Smooth muscle cell of trachea (primary cell): ENCODE measurements around the gene NDC1. TPM values are rescaled to one million over a fixed set of nuclear protein-coding genes. Genes with fewer than 3 reads are reported as not detected.

Experiments
- total RNA-seq: library from RNA; depleted of rRNA; stranded (reverse); fragments of >200 nt; gene quantifications from 2 replicates; pipeline ENCODE4 v1.2.1, GENCODE V29; 2014

Gene NDC1, protein sequence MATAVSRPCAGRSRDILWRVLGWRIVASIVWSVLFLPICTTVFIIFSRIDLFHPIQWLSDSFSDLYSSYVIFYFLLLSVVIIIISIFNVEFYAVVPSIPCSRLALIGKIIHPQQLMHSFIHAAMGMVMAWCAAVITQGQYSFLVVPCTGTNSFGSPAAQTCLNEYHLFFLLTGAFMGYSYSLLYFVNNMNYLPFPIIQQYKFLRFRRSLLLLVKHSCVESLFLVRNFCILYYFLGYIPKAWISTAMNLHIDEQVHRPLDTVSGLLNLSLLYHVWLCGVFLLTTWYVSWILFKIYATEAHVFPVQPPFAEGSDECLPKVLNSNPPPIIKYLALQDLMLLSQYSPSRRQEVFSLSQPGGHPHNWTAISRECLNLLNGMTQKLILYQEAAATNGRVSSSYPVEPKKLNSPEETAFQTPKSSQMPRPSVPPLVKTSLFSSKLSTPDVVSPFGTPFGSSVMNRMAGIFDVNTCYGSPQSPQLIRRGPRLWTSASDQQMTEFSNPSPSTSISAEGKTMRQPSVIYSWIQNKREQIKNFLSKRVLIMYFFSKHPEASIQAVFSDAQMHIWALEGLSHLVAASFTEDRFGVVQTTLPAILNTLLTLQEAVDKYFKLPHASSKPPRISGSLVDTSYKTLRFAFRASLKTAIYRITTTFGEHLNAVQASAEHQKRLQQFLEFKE
- total RNA-seq: 8.6 and 24.4 TPM in 2 replicates

GRCh38 chr1:53837924-53838653 is at the start of gene NDC1:
Gene NDC1 (minus strand): TSS chr1:53838296. CDS start chr1:53838261, 35 bp downstream.

GRCh38 chr1:53739109-53739681 is 98.9 kb downstream of the NDC1 start, which contains the start of gene GLIS1:
Gene GLIS1 (minus strand): TSS chr1:53739164. CDS start chr1:53738064, 1,100 bp downstream.

Other genes starting within 250 kb of the NDC1 start
- gene GLIS1, start 99.1 kb downstream of the NDC1 start, total RNA-seq: 0.58 and 1.7 TPM in 2 replicates
- 22.5 and 25.8 TPM in 2 replicates for gene YIPF1, start 51.5 kb upstream of the NDC1 start, total RNA-seq
- gene DIO1, start 55.9 kb upstream of the NDC1 start, total RNA-seq: under 0.01 TPM in 1 of 2 replicates, not detected in the other
- 12.1 and 40.3 TPM in 2 replicates for gene IFT25, start 107.4 kb upstream of the NDC1 start, total RNA-seq
- gene LRRC42, start 108.1 kb upstream of the NDC1 start, total RNA-seq: 34.4 and 35.3 TPM in 2 replicates
- gene LDLRAD1, start 179.9 kb upstream of the NDC1 start, total RNA-seq: not detected in 2 replicates
- 297 and 392 TPM in 2 replicates for gene TMEM59, start 214.9 kb upstream of the NDC1 start, total RNA-seq
- gene TCEANC2, start 215.3 kb upstream of the NDC1 start, total RNA-seq: 4.5 and 5.8 TPM in 2 replicates